Activated CD8-positive, alpha-beta memory T cell treated with anti-CD3 and anti-CD28 coated beads, Interleukin-2, amount 10 ng/mL, durations not matched to agents 7 days and 5 days (primary cell): Measurements from ENCODE around the gene SHROOM1. TPM values are rescaled to one million over a fixed set of nuclear protein-coding genes. Genes with fewer than 3 reads are reported as not detected.

ENCODE experiments used
- ATAC-seq: fragments of 150-1000 bp; cut with Tn5 transposase; one replicate; pipeline ENCODE4 v1.10.0; 2021; ENCODE audit warnings: moderate library complexity
- CTCF ChIA-PET: fragments of 350-600 bp; sonication (Branson Sonifier 250); formaldehyde crosslinking; loops from one replicate; lab custom pipeline; 2021; ENCODE audit warnings: antibody characterized with exemption; lab: Charles Lee
- DNase-seq: peaks from one replicate; pipeline ENCODE4 v3.0.0-alpha.2; 2020
- H3K27ac Mint-ChIP-seq: one replicate; pipeline ENCODE4 v1.8.0; 2021; ENCODE audit warnings: mild to moderate bottlenecking, mixed read lengths
- H3K27me3 Mint-ChIP-seq: one replicate; pipeline ENCODE4 v1.8.0; 2021; ENCODE audit warnings: mixed read lengths
- H3K36me3 Mint-ChIP-seq: one replicate; pipeline ENCODE4 v1.8.0; 2021; ENCODE audit warnings: mild to moderate bottlenecking, mixed read lengths
- H3K4me1 Mint-ChIP-seq: one replicate; pipeline ENCODE4 v1.8.0; 2021; ENCODE audit warnings: mixed read lengths
- H3K4me3 Mint-ChIP-seq: one replicate; pipeline ENCODE4 v1.8.0; 2021; ENCODE audit warnings: mild to moderate bottlenecking, moderate library complexity, mixed read lengths
- H3K9me3 Mint-ChIP-seq: one replicate; pipeline ENCODE4 v1.8.0; 2022; ENCODE audit warnings: low read depth, mixed read lengths
- total RNA-seq, 2 experiments: library from RNA; stranded (reverse); gene quantifications; one replicate each; pipeline ENCODE4 v1.2.3, GENCODE V29; 2021

SHROOM1 gene, protein sequence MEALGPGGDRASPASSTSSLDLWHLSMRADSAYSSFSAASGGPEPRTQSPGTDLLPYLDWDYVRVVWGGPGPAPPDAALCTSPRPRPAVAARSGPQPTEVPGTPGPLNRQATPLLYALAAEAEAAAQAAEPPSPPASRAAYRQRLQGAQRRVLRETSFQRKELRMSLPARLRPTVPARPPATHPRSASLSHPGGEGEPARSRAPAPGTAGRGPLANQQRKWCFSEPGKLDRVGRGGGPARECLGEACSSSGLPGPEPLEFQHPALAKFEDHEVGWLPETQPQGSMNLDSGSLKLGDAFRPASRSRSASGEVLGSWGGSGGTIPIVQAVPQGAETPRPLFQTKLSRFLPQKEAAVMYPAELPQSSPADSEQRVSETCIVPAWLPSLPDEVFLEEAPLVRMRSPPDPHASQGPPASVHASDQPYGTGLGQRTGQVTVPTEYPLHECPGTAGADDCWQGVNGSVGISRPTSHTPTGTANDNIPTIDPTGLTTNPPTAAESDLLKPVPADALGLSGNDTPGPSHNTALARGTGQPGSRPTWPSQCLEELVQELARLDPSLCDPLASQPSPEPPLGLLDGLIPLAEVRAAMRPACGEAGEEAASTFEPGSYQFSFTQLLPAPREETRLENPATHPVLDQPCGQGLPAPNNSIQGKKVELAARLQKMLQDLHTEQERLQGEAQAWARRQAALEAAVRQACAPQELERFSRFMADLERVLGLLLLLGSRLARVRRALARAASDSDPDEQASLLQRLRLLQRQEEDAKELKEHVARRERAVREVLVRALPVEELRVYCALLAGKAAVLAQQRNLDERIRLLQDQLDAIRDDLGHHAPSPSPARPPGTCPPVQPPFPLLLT
- total RNA-seq = 10 to 100 TPM in 1 of 2 experiments, 1 to 10 TPM in 1; 4.4 to 11.5 TPM

DNA sequence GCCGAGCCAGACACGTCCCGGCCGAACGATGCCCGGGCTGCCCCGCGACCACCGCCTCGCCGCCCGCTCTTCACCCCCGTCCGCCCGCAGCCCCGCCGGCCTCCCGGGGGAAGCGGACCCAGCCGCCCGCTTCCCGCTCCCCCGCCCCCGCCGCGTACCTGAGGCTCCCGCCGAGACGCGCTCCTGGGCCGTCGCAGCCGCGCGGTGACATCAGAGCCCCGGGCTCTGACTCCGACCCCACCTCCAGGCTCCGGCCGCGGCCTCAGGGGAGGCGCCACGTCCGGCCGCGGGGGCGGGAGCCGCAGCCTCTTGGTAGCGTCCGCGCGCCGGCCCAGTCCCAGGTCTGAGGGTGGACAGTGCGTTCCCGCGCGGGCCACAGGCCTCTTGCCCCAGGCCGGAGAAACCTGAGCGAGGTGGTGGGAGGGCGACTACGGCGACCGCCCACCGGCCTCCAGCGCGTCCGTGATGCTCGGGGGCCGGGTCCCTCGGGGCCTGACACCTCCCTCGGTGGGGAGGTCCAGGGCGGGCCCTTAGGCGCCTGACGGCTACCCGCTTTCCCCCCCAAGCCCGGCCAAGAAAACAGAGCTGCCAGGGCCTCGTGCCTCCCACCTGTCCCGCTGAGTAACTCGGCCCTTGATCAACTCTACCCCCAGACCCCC is at the start of gene SHROOM1:
Gene SHROOM1, minus strand, starts transcription at position 212 of the 659 bp plus-strand sequence. CDS start 4,507 bp downstream, outside the sequence.
- Mint-ChIP-seq H3K27ac (peak within 1 kb of the TSS; percentile 73), H3K4me3 (peak within 1 kb of the TSS; percentile 79), H3K27me3 (peaks cover 46% of the 10 kb centered on the region), H3K4me1 (peaks cover 17% of the 10 kb centered on the region), H3K9me3 (no peaks in the 10 kb centered on the region), H3K36me3 (no peaks in the 10 kb centered on the region)
- DNase-seq = peak; percentile 49
- ATAC-seq = peak; percentile 43
- CTCF ChIA-PET = interaction anchor here (0.7 to 6.8 kb wide), 18 partner anchors 9 to 1100 kb away, joined by 3 to 60 read pairs (median 4); partner anchors contain the start of genes GDF9 and UQCRQ

DNA sequence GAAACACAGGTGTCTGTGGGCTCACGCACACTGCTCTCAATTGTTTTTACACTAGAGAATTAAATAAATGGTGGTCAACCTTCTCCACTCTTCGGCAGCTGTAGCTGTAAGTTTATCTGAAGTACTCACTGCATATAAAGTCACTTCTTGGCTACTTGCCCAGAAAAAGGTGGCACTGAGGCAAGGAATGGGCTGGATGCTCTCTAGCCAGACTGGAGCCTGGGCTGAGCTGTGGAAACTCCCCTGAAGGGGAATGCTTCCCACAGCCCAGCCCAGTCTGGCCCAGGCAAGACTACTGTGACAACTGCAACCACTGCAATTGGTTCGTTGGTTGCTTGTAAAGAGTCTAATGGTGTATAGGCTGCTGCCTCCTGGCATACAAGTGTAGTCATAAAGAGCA is 47.5 kb upstream of the SHROOM1 start:
- H3K27ac Mint-ChIP-seq = no peak overlapping the region
- H3K4me3 Mint-ChIP-seq = no peak overlapping the region
- H3K4me1 Mint-ChIP-seq = no peaks in the 10 kb centered on the region
- H3K36me3 Mint-ChIP-seq = peaks cover 21% of the 10 kb centered on the region
- ATAC-seq = no peak
- no peak for DNase-seq
- no peaks in the 10 kb centered on the region for H3K27me3 Mint-ChIP-seq
- H3K9me3 Mint-ChIP-seq = no peaks in the 10 kb centered on the region
- CTCF ChIA-PET = interaction anchor here (1.2 kb wide), 1 partner anchor 9 kb away, joined by 5 read pairs; no protein-coding TSS in a partner anchor

DNA sequence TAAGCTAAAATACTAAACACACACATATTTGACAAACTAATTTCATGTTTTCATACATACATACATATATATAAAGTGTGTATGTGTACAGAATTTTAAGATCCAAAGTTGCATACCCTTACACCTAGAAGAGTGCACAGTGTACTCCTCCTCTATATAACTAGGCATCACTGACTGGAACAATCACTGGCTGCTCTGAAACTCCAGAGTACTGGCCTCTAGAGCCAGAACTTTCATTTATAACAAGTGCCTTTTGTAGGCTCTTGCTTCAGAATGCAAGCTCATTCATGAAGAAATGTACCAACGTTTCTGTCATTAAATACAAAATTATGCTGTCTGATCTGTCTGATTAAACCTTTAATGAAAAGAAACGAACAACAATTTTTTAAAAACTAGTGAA is 47.0 kb upstream of the SHROOM1 start:
- Mint-ChIP-seq H3K27ac (no peak overlapping the region), H3K4me3 (no peak overlapping the region)
- ATAC-seq = no peak

DNA sequence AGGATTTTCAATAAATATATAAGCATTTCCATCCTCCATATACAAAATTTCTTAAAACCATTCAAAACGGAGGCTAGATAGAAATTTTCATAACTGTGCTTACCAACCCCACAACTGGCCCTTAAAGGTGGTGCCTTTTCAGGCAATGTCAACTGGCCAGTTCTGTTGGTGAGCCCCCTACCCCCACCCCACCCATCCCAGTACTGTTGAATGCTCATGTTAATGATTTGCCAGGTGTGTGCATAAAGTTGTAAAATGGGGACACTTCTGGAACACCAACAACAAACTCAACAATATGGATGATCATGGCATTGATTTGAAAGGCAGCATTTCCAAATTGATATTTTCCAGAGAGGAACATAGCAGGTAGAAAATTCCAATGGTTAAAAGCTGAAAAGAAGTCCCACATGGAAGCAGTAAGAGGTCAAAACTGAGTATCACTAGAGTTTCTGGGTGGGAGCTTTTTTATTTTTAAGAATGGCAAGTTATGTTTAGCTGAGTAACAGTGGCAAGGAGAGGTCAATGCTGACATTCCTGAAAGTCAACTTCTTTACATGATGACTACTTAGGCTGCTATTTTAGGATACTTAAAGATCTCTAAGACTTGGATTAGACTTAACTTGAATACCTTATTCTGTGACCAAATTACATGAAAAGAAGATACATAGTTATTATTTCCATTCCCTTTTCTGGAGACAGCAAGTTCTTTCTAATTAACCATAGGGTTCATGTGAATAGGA is 45.7 kb upstream of the SHROOM1 start:
- ATAC-seq (no peak), DNase-seq (no peak)
- Mint-ChIP-seq H3K27ac (no peak overlapping the region), H3K4me1 (no peaks in the 10 kb centered on the region), H3K9me3 (no peaks in the 10 kb centered on the region), H3K4me3 (no peak overlapping the region), H3K36me3 (peaks cover 22% of the 10 kb centered on the region), H3K27me3 (no peaks in the 10 kb centered on the region)
- CTCF ChIA-PET = no interaction called here

More for the DNA sequence above, 47.0 kb upstream of the SHROOM1 start:
- Mint-ChIP-seq H3K4me1 (no peaks in the 10 kb centered on the region), H3K9me3 (no peaks in the 10 kb centered on the region), H3K27me3 (no peaks in the 10 kb centered on the region), H3K36me3 (peaks cover 21% of the 10 kb centered on the region)
- CTCF ChIA-PET = interaction anchor here (0.6 to 1.2 kb wide), 2 partner anchors 9 to 48 kb away, joined by 3 to 5 read pairs; no protein-coding TSS in a partner anchor
- no peak for DNase-seq

DNA sequence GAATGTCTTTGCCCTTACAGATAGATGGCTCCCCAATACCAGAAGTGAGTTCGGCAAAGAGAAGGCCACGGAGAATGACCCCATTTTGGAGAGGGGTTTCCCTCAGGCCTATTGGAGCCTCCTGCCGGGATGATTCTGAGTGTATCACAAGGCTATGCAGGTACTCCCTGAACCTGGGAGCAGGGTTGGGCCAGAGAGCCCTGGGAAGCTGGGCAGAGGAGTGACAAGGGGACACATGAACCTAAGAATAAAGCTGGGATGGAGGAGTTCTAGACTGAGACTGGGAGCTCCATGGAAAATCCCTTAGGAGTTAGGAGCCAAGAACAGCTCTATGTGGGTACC is 43.5 kb upstream of the SHROOM1 start:
- DNase-seq (no peak), ATAC-seq (no peak)
- H3K27ac Mint-ChIP-seq = no peak overlapping the region
- no peaks in the 10 kb centered on the region for H3K27me3 Mint-ChIP-seq
- H3K4me3 Mint-ChIP-seq = no peak overlapping the region
- no peaks in the 10 kb centered on the region for H3K9me3 Mint-ChIP-seq
- peaks cover 19% of the 10 kb centered on the region for H3K36me3 Mint-ChIP-seq
- peaks cover under 1% of the 10 kb centered on the region for H3K4me1 Mint-ChIP-seq
- CTCF ChIA-PET = no interaction called here

DNA sequence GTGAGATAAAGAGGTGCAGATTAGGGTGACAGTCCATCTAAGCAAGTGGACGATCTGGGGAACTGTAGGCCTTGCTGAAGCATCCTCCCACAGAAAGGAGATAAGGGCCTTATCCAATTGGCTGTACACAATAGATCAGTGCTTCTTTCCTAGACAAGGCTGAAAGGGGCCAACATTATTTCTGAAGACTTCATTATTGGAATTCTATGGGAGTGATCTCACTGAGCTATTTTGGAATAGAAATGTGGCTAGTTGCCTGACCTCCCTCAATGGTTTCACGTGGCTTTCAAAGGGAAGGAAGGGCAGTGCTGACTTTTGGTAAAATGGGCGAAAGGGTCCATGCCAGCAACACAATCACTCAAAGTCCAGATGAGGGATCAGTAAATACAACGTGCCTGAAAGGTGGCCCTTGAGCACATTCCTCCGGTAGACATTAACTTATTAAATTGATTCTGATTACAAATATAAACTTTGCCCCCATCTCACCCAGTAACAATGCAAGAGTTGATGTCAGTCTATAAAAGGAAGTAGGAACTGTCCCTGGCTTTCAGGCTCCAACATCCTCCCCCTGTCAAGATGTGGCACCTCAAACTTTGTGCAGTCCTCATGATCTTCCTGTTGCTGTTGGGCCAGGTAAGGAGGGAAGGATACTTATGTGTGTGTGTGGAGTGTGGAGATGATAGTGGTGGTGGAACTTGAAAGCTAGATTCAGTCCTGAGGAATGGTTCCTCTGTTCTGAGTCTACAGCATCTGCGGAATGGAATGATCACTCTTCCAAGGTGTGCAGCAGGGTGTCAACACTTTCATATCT is 42.9 kb upstream of the SHROOM1 start, which contains the start of gene LEAP2:
Gene LEAP2, plus strand, starts transcription at position 550 of the 811 bp plus-strand sequence. Its CDS starts 27 bp downstream, at position 577.
- Mint-ChIP-seq H3K4me3 (no peak within 1 kb of the TSS), H3K4me1 (peaks cover 3% of the 10 kb centered on the region), H3K36me3 (peaks cover 22% of the 10 kb centered on the region), H3K27me3 (no peaks in the 10 kb centered on the region), H3K9me3 (no peaks in the 10 kb centered on the region), H3K27ac (no peak within 1 kb of the TSS)
- no peak for ATAC-seq
- no peak for DNase-seq
- CTCF ChIA-PET = interaction anchor here (1.1 kb wide), 1 partner anchor 12 kb away, joined by 3 read pairs; no protein-coding TSS in a partner anchor

DNA sequence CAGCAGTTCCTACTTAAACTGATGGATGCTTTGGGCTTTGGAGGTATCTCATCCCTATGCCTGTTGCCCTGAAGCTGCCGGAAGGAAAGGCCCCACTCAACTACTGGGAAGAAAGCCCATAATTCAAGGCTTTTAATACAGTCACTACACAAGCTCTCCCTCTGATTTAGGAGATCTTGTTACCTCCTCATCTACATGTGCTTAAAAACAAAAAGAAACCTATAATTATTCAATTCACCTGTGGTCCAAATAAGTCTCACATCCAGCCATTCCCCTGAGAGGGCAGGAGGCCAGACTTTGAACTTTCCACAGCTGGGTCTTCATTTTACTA is 42.3 kb upstream of the SHROOM1 start:
- Mint-ChIP-seq H3K4me3 (no peak overlapping the region), H3K27me3 (no peaks in the 10 kb centered on the region), H3K36me3 (peaks cover 23% of the 10 kb centered on the region), H3K4me1 (peaks cover 7% of the 10 kb centered on the region), H3K9me3 (no peaks in the 10 kb centered on the region), H3K27ac (no peak overlapping the region)
- DNase-seq = no peak
- no peak for ATAC-seq
- CTCF ChIA-PET = interaction anchor here (0.9 to 1.1 kb wide), 2 partner anchors 10 to 11 kb away, joined by 3 to 7 read pairs; no protein-coding TSS in a partner anchor

DNA sequence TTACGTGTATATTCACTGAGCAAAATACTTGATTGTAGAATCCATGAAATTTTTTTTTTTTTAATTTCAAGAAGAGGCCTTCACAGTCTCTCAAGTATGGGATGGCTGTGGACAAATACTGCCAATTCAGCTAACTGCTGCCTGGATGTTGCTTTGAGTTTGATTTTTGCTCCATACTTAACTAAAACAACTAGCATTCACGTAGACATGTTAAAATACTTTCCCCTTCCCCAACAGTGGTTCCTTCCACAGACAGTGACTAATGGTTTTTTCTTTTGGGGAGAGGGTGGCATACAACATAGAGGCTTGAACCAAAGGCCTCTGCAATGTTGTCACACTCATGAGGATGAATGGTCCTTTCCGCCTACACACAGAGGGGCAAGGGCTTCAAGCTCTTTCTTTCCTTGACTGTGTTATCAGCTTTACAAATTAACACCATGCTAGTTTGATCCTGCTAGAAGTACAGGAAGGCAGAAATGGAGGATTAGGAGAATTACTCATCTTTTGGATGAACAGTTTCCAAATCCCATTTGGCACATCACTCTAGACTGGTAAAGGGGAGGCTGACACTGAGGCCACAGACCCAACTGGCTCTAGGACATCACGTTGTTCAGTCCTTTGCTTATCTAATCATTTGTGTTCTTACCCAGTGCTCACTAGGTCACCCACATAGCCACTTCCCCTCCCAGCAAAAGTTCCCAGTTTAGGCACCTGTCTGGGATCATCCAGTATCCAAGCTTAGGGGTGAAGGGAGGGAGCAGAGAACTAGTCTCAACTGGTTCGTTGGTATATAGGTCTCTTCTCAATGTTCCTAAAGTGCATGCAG is 41.2 kb upstream of the SHROOM1 start:
- no peak for DNase-seq
- CTCF ChIA-PET = interaction anchor here (0.9 to 1.9 kb wide), 3 partner anchors 10 to 12 kb away, joined by 3 to 8 read pairs (median 7); no protein-coding TSS in a partner anchor
- Mint-ChIP-seq H3K27ac (no peak overlapping the region), H3K27me3 (no peaks in the 10 kb centered on the region), H3K4me3 (no peak overlapping the region), H3K9me3 (no peaks in the 10 kb centered on the region), H3K36me3 (peaks cover 23% of the 10 kb centered on the region), H3K4me1 (peaks cover 15% of the 10 kb centered on the region)
- no peak for ATAC-seq

DNA sequence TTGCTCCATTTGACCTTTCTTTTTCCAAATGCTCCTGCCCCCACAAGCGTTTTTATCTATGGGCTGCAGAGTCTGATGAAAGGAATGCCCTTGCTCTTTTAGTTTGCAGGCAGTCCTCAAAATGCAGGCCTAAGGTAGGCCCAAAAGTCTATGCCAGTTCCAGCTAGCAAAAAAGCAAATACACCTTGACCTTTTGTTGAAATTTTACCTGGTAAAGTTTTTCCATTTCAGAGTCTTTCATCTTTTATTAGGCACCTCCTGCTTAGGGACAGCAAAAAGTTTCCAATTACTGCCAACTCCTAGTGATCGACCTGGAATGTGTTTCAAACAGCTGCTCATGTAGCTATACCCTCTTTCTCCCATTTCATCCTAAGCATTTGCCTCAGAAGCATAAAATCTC is 40.4 kb upstream of the SHROOM1 start:
- H3K27ac Mint-ChIP-seq = no peak overlapping the region
- H3K36me3 Mint-ChIP-seq = peaks cover 27% of the 10 kb centered on the region
- CTCF ChIA-PET = interaction anchor here (1.9 kb wide), 1 partner anchor 13 kb away, joined by 8 read pairs; no protein-coding TSS in a partner anchor
- DNase-seq (no peak), ATAC-seq (no peak)
- H3K4me3 Mint-ChIP-seq = no peak overlapping the region
- peaks cover 22% of the 10 kb centered on the region for H3K4me1 Mint-ChIP-seq
- no peaks in the 10 kb centered on the region for H3K27me3 Mint-ChIP-seq
- H3K9me3 Mint-ChIP-seq = no peaks in the 10 kb centered on the region

DNA sequence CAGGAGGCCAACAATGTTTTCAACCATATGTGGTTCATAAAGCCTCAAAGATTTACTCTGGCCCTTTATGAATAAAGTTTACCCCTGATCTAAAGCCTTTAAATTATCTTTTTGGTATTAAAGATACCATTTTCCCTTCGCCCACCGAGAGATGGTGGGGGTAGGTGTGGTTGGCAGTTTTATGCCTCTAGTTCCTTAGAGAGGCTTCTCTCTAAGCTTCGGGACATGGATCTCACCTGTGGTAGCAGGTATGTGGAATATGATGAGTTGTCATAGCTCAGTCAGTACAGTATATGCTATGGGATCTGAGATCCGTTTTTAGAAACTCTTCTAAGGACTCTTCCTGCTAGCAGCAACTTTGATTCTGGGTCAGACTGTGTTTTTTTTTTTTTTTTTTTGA is 38.3 kb upstream of the SHROOM1 start:
- H3K36me3 Mint-ChIP-seq = peaks cover 25% of the 10 kb centered on the region
- no peaks in the 10 kb centered on the region for H3K27me3 Mint-ChIP-seq
- no peak overlapping the region for H3K27ac Mint-ChIP-seq
- peaks cover 28% of the 10 kb centered on the region for H3K4me1 Mint-ChIP-seq
- CTCF ChIA-PET = interaction anchor here (1.1 to 4.5 kb wide), 3 partner anchors 9 to 38 kb away, joined by 3 to 19 read pairs (median 5); partner anchors contain the start of gene SHROOM1
- no peaks in the 10 kb centered on the region for H3K9me3 Mint-ChIP-seq
- no peak overlapping the region for H3K4me3 Mint-ChIP-seq
- no peak for DNase-seq
- ATAC-seq = no peak

DNA sequence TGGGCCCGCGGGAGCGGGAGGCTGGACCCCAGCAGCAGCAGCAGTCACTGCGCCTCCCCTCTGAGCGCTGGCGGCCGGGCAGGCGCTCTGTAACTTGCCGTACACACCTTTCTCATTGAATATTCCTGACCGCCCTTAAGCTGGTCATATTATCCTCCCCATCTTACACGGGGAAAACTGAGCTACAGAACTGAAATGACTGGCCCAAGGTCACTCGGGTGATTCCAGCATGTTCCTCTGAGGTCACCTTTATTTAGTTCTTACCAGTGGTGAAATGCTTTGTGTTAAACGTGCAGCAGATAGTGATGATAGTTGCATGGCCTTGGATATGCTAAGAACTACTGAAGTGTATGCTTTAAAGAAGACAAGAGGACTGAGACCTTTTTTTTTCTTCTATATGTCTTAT is 36.6 kb upstream of the SHROOM1 start:
- Mint-ChIP-seq H3K4me3 (peak overlapping the region; percentile 93), H3K4me1 (peaks cover 28% of the 10 kb centered on the region), H3K36me3 (peaks cover 19% of the 10 kb centered on the region), H3K27me3 (no peaks in the 10 kb centered on the region), H3K9me3 (no peaks in the 10 kb centered on the region), H3K27ac (peak overlapping the region; percentile 99)
- DNase-seq = no peak
- CTCF ChIA-PET = interaction anchor here (1.1 to 4.5 kb wide), 6 partner anchors 9 to 184 kb away, joined by 3 to 19 read pairs (median 4); partner anchors contain the start of gene SHROOM1
- ATAC-seq = no peak
